Measurements from ENCODE around the gene MEGF11.

MEGF11 gene

DNA sequence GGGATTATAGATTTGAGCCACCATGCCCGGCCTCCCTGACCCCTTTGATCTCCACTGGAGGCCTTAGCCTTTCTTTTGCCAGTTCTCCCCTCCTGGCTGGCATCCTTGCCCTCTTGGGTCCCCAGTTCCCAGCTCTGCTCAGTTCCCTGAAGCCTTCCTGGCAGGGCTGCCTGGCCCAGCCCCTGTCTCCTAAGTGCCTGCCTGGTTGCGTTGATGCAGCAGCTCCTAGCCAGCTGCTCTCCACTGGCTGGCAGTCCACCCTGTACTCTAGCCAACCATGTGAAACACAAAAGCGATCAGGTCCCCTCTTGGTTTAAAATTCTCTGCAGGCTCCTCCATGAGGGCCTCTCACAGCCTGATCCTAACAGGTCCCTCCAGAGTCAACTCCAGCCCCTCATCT, 199.6 kb downstream of the MEGF11 start:
- no peak for DNase-seq (ENCODE audit: low read depth)

DNA sequence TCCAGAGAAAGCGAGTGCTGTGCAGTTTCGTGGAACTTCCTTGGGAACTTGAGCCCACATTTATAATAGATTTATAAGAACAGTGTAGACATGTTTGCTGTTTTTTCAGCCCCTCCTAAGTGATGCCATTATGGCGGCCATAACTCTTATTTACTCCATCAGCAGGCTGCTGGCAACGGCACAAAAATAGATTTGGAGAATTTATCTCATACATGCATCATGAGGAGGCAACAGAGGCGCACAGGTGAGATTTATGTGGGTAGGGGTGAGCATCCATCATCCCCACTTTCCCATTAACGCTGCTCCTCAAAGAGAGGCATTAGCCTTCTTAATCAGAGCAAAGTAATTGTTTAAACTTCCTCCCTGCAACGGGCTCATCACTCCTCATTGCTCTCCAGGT, 201.7 kb downstream of the MEGF11 start:
- no peak for DNase-seq (ENCODE audit: low read depth)

DNA sequence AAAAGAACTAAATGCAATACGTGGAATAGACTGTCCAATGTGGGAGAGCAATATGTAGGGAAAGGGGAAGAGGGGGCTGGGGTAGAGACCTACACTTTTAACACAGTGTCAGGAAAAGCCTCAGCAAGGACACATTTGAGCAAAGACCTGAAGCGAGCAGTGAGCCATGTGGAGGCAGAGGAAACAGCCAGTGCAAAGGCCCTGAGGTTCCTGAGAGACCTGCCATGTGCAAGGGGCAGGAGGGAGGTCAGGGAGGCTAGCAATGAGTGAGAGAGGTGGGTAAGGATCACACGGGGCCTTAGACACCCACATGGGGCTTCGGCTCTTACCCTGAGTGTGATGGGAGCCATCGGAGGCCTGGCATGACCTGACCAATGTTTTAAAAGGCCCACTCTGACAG, 203.3 kb downstream of the MEGF11 start:
- DNase-seq (ENCODE audit: low read depth), result no peak

DNA sequence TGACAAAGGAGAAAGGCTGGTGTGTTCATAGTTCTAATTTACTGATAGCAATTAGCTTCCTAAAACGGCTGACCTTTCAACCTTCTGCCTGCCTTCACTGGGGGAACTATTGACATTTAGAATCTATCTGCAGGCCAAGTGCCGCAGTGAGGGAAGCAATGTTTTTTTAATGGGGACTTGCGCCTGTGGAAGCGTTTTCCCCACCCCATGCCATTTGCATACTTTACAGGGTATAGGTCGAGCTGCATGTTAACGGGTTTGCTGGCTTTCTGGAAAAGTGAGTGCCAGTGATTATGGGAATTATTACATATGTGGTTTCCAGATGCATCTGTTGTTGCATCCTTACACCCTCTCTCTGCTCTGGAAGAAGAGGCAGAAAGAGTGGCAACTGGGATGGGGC, 204.2 kb downstream of the MEGF11 start:
- no peak for DNase-seq (ENCODE audit: low read depth)

DNA sequence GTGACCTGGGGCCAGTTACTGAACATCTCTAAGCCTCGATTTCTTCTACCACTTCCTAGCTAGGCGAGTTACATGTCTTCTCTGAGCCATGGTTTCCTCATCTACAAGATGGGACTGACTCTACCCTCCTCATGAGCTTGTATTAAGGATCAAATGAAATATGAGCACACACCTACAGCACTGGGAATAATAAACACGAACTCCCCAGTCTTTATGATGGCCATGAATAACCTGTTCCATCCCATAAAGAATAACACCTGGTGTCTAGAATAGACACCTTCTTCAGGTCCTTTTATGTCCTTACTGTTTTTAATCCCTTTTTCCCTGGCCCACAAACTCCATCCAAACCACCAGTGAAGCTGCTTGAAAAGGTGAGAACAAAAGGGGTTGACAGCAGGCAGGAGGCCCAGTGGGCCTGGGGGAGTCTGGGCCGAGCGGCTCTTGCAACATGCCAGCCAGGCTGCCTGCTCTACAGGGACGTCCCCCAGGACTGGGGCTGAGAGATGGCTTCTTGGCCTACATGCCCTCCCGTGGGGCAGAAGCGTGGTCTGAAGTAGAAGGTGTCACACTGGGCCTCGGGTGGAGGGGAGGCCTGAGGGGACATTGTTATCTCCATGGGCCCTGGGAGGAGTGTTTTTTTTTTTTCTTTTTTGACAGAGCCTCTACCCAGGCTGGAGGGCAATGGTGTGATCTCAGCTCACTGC, 206.1 kb downstream of the MEGF11 start:
- DNase-seq (ENCODE audit: low read depth), result no peak

DNA sequence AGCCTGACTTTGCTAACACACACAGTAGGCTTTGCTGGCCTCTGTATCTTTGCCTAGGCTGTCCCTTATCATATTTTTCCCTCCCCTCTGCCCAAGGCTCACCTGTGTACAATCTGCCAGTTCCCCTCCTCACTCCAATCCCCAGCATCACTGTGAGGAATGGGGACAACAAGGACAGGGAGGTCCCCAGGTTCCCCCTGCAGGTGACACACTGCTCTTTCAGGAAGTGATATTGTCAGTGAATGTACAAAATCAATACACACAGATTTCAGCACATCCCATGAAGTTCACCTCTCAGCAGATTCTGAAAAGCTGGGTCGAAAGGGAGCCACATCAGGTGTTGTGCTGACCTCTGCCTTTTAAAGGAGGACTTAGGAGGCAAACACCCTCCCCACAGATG, 206.8 kb downstream of the MEGF11 start:
- DNase-seq (ENCODE audit: low read depth), result no peak

DNA sequence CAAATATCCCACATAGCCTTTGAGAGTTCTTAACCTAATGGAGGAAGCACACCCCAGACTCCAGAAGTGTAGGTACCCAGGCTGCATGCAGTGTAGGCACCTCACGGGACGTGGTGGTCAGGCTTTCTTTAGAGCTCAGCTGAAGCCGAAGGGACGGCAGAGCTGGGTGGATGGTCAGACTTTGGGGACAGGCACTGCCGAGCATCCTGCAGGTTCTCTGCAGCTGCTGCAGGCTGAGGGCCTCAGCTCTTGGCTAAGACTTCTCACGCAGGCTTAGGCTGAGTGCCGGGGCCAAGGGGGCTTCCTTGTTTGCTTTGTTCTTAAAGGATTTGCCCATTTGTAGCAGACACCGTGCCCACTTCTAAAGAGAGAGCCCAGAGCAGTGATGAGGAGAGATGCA, 207.2 kb downstream of the MEGF11 start:
- DNase-seq (ENCODE audit: low read depth), result no peak

DNA sequence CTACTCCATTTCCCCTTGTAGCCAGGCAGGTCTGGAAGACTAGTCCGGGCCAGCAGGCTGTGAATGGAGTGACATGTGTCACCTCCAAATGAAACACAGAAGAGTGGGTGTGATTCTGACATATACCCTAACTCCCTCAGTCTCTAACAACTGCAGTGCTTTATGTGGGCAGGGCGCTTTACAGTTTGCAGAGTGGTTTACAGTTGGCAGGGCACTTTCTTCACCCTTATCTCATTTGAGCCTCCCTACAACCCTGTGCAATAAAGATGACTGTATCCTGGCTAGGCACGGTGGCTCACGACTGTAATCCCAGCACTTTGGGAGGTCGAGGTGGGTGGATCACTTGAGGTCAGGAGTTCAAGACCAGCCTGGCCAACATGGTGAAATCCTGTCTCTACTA, 208.0 kb downstream of the MEGF11 start:
- no peak for DNase-seq (ENCODE audit: low read depth)

DNA sequence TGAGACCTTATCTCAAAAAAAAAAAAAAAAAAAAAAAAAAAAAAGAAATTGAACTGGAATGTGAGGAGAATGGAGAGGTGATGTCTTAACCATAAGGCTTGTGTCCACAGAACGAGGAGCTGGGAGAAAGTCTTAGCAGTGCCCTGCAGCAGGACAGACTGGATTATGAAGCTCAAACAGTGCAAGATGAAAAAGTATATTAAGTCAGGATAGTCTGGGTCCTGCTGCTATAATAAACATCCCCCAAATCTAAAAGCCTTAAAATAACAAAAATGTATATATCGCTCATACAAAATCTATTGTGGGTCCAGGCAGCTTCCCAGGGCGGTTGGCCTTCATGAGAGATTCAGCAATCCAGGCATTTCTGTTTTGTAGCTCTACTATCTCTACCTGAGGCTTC, 208.7 kb downstream of the MEGF11 start:
- no peak for DNase-seq (ENCODE audit: low read depth)

DNA sequence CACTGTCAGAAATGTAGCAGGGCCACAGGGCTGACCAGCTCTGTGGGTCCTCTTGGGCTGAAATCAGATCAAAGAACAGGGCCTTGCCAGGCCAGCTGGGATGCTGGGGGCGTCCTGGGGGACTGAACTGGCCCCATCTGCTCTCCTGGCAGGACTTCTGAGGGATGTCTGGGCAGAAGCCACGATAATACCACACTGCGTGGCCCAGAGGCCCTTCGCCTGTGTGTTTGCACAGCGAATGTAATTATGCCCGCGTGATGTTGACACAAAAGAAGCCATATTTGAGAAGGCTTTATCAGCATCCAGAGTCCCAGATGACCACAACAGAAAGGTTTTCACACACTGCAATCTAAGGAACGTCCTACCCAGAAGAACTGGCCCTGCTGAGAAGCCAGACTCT, 210.3 kb downstream of the MEGF11 start:
- no peak for DNase-seq (ENCODE audit: low read depth)

DNA sequence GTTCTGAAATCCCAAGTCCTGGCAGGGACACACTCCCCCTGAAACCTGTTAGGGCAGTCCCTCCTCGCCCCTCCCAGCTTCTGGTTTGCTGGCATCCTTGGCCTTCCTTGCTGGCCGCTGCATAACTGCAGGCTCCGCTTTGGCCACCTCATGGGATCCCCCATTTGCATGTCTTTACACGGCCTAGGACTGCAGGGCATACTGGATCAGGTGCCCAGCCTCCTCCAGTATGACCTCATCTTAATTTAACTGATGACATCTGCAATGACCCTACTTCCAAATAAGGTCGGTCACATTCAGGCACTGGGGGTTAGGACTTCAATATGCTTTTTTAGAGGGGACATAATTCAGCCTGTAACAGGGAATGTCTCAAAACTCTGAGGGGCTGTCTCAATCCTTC, 210.9 kb downstream of the MEGF11 start:
- no peak for DNase-seq (ENCODE audit: low read depth)

DNA sequence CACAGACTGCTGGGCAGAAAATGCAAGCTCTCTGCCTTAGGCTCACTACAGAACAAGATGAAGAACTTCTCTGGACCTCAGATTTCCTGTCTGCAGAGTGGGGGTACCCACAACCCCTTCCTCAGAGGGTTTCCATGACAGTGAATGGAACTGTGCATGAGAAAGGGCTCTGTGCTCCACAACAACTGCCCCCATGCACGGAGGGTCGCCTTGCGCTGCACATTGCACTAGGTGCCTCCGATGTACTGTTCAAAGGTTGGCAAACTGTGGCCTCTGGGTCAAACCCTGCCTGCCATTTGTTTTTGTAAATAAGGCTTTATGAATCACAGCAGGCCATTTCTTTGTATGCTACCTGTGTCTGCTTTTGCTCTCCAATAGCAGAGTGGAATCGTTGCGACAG, 212.3 kb downstream of the MEGF11 start:
- no peak for DNase-seq (ENCODE audit: low read depth)

DNA sequence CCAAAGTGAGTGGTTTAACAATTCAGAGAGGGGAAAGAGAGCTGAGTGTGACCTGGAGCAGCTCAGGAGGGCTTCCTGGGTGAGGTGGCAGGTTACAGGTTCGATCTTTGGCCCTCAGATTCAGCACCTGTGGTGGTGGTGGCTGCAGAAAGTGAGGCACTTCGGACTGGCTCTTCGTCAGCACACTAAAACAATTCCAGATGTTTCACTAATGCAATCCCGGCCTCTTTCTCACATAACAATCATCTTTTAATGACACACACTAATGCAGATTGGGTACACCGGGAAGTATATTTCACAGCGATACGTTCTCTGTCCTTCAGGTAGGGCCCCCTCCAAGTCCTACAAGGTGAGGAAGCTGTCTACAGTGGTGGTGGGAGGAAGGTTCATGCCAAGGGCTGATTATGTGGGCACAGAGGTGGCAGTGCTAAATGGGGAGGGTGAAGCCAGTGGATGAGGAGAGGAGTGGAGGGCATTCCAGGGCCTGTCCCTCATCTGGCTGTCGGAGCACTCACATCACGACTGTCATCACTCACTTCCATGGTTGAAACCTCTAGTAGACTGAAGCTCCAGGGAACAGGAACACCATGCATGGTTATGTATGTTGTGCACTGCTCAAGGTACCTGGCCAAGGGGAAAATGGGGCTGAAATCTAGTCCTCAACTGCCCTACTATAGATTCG, 213.2 kb downstream of the MEGF11 start:
- no peak for DNase-seq (ENCODE audit: low read depth)

DNA sequence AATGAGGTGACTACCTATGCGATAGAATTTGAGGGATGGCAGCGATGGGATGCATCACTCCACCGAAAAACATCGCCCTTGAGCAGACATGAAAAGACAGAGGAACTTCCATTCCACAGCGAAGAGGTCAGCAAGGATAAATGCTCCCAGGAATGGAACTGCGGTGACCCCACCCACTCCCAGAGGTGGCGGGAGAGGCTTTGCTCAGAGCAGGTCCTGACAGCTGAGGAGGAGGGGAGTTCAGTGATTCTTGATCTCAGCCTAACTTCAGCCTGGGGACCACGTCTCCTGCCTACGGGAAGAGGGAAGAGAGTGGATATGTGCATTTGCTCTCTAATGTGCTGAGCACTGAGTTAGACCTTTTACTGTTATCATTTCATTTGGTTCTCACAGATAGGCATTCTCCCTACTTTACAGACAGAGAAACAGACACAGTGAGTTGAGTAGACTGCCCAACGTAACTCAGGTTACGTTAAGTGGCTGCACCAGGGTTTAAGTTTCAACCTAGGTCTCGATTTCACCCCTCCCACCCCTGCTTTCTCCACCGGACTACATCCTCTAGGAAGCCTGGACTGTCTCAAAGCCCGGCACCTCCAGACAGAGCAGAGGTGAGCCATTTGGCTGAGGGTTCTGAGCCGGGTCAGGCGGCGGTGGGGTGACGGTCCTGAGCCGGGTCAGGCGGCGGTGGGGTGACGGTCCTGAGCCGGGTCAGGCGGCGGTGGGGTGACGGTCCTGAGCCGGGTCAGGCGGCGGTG, 214.3 kb downstream of the MEGF11 start:
- no peak for DNase-seq (ENCODE audit: low read depth)

DNA sequence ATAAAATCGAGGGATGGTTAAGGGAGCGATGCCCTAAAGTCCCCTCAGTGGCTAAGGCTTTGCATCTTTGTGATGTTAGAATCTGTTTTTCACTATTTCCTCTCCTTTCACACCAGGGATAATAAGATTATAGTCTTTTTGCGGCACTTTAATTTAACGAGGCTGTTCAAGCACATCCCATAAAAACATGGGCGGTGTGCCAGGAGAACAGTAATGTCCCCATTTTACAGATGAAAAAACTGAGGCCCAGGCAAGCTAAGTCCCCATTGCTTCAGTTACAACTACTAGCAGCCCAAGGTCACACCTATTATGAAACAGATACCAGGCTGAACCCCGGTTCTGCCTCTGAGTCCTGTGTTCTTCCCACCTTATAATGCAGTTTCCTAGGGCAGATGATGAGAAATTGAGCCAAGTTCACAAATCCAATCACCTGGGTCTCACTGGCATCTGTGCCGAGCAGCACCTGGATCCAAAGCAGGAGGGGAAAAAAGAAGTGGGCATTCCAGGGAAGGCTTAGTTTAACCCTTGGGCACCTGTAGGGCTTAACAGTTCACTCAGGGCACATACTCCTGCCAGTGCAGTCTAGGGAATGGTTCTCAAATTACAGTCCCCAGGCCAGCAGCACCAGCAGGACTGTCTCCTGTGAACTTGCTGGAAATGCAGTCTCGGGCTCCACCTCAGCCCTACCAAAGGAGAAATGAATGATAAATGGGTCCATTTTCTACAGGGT, 215.0 kb downstream of the MEGF11 start:
- DNase-seq (ENCODE audit: low read depth), result no peak

DNA sequence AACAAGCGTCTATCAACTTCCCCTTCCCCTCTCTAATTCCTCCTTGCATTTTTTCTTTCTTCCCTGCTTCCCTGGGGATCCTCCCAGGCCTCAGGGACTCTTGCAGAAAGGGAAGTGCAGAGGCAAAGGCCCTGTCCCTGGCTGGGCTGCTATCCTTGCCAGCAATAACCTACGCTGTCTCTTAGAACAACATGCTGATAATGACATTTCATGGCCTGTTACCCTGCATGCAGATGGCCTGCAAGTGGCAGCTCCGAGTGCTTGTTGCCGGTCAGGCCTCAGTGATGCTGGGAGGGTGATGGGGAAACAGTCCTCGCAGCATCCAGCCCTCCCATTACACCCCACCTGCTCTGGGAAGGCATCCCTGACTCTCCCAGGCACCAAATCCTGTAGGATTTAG, 216.7 kb downstream of the MEGF11 start:
- no peak for DNase-seq (ENCODE audit: low read depth)

DNA sequence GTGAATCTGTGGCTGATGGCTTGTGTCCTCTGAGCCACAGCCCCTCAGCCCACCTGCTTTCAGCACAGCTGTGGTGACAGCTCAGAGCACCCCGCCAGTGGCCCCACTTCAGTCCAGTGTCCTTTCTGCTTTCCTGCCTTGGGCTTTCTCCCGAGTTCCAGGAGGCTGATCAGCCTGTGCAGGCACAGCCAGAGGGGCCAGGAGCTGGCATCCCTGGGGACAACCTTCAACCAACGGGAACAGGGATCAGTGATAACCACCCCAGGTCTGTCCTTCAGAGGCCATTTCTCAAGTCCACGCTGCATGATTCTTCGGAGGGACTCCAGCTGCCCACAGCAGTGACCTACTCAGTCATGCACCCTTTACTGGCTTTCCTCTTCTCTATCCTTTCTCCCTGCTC, 217.6 kb downstream of the MEGF11 start:
- DNase-seq (ENCODE audit: low read depth), result no peak

DNA sequence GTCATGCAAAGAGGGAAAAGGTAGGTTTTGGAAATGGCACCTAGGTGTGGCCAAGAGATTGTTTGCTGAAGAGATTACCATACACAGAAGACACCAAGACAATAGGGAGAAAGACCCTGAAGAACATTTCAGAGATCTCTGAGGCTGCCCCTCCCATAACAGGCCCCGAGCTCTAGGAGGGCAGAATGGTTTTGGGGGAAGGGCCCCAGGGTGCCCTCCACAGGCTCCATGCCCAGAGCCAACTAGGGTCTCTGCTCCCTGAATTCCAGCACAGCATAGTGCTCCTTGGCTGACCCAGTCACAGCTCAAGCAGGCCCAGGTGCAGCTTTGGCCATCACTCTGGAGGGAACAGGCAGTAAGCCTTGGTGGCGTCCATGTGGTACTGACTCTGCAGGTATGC, 220.4 kb downstream of the MEGF11 start:
- DNase-seq (ENCODE audit: low read depth), result no peak

DNA sequence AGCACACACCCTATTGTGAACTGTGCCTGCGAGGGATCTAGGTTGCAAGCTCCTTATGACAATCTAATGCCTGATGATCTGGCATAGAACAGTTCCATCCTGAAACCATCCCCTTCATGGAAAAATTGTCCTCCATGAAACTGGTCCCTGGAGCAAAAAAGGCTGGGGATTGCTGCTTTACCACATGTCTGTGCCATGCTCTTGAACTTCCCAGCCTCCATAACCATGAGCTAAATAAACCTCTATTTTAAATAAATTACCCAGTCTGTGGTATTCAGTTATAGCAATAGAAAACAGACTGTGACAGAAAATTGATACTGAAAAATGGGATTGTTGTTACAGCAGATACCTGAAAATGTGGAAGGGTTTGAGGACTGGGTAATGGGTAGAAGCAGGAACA, 221.5 kb downstream of the MEGF11 start:
- DNase-seq (ENCODE audit: low read depth), result no peak

DNA sequence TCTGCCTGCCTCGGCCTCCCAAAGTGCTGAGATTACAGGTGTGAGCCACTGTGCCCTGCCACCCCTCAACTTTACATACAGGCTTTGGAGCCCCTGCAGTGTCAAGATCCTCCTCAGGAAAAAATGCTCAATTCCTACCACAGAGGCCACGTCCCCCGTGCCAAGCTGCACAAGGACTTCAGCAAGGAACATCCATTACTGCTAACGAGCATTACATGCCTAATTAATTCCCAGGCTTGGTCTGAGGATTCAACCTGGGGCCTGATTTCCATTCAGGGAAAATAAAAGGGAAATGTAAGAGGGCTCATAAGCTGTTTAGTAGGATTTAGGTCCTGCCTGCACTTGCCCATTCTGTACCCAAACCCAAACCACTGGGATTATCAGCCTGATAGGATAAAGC, 222.9 kb downstream of the MEGF11 start:
- no peak for DNase-seq (ENCODE audit: low read depth)

DNA sequence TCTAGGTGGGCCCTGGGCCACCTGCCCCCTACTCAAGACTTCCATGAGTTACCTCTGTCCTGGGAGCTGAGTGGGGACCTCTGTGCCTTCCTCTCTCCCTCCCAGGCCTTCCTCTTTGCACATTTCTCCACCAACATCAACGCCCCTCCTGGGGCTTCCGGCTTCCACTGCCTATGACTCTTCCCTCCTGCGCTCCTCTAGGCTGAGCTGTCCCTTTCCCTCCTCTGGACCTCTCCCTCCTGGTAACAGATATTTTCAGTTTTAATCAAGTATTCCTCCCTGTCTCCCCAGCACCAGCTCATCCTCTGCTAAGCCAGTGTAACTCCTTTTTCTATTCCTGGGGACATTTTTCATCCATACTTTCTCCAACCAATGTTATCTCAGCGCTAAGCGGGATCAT, 223.9 kb downstream of the MEGF11 start:
- no peak for DNase-seq (ENCODE audit: low read depth)

DNA sequence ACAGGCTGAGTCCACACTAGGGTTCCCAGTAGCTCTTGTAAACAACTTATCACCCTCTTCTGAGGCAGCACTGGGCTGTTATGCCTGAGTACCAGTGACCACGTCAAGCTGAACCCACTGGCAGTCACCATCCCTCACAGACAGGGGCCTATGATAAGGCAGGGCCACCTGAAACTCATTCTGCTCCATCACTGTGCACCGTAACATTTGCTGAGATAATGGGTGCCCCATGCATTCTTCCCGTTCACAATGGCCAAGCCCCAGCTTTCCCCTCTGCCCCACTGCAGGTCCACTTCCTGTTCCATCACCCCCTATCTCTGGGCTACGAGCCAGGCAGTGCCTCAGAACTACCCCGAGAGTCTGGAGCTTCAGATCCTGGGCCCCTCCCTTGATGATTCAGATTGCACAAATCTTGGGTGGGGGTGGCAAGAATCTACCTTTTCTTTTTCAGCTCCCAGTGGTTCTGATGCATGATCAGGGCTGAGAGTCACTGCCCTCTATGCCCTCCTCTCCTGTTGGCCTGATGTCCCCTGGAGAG, 226.2 kb downstream of the MEGF11 start:
- DNase-seq (ENCODE audit: low read depth), result no peak

Measured in HS-5 (cell line).